Measurements from ENCODE around the gene POU3F2. TPM values are rescaled to one million over a fixed set of nuclear protein-coding genes. Genes with fewer than 3 reads are reported as not detected.

The POU3F2 gene
- total RNA-seq, 1 experiment from 2014 or later = 25.5 TPM

DNA sequence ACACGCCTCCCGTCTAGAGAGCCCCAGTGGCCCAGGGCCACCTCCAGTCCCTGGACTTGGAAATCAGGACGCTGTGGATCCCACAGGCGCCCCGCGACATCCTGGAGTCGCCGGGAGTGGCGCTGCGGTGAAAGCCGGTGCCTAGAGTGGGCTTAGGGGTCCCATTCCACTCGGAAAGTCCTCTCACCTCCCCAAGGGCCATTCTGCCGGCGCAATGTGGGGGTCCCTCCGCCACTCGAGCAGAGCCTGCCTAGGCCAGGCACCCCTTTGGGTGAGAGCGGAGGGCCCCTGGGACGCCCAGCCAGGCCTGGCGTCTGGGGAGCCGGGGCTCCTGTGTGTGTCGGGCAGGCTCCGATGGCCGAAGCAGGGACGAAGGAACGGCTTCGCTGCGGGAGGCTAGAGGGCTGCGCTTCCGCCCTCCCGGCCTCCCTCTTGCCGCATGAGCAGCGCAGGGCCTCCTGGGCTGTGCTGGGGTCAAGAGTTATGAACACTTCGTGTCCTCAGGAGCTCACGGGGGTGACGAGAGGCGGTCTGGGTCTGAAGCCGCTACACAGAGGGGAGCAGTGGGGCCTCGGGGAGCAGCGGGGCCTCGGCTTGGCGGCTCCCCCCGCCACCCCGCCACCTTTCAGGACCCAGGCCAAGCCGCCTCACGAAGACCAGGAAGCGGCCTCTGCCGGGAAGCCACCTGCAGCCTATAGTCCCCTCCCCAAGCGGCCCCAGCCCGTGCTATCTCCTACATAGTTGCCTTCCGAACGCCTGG, 13.6 kb downstream of the POU3F2 start:
- Histone ChIP-seq H3K4me1 (ENCODE audit: insufficient read depth, low read length, poor library complexity, severe bottlenecking) (peaks cover 13% of the 10 kb centered on the region), H3K27me3 (replicated peaks; ENCODE audit: insufficient read depth, low read depth, low read length, poor library complexity) (no peaks in the 10 kb centered on the region), H3K9me3 (ENCODE audit: low read depth, low read length, poor library complexity, severe bottlenecking) (no peaks in the 10 kb centered on the region), H3K4me3 (ENCODE audit: low read depth, low read length, poor library complexity, severe bottlenecking) (no peak overlapping the region), H3K36me3 (ENCODE audit: insufficient read depth, low read length, poor library complexity, severe bottlenecking) (no peaks in the 10 kb centered on the region), H3K27ac (ENCODE audit: low read depth, low read length, poor library complexity, severe bottlenecking) (no peak overlapping the region)
- DNase-seq (ENCODE audit: low spot score) = no peak
- ChIA-PET POLR2A (ENCODE audit: low non-redundant PET) (no interaction called here), CTCF (no interaction called here)
- intact Hi-C loops (cut with micrococcal nuclease; ENCODE audit: unreplicated experiment) = loop anchor here (5.0 to 10.0 kb wide), 4 partner anchors 269 to 1346 kb away; no protein-coding TSS in a partner anchor
- BruUV-seq (replicated peaks) = no TSS peak
- no peak for TF ChIP-seq CTCF (conservative IDR thresholded peaks at IDR 0.05; ENCODE audit: low read depth, low read length)
- no peak for TF ChIP-seq EZH2 (IDR thresholded peaks at IDR 0.05; ENCODE audit: borderline replicate concordance, low read depth, low read length, poor library complexity, severe bottlenecking)

- Histone ChIP-seq H3K27me3 (replicated peaks; ENCODE audit: insufficient read depth, low read depth, low read length, poor library complexity) (no peaks in the 10 kb centered on the region), H3K36me3 (ENCODE audit: insufficient read depth, low read length, poor library complexity, severe bottlenecking) (no peaks in the 10 kb centered on the region), H3K4me3 (ENCODE audit: low read depth, low read length, poor library complexity, severe bottlenecking) (no peak overlapping the region), H3K9me3 (ENCODE audit: low read depth, low read length, poor library complexity, severe bottlenecking) (no peaks in the 10 kb centered on the region), H3K27ac (ENCODE audit: low read depth, low read length, poor library complexity, severe bottlenecking) (no peak overlapping the region), H3K4me1 (ENCODE audit: insufficient read depth, low read length, poor library complexity, severe bottlenecking) (peaks cover 12% of the 10 kb centered on the region)
- POLR2A ChIA-PET (ENCODE audit: low non-redundant PET) = no interaction called here
- DNase-seq (ENCODE audit: low spot score) = no peak
- TF ChIP-seq EZH2 (IDR thresholded peaks at IDR 0.05; ENCODE audit: borderline replicate concordance, low read depth, low read length, poor library complexity, severe bottlenecking) (no peak), CTCF (conservative IDR thresholded peaks at IDR 0.05; ENCODE audit: low read depth, low read length) (no peak)
- intact Hi-C loops (cut with micrococcal nuclease; ENCODE audit: unreplicated experiment) = loop anchor here (5.0 to 10.0 kb wide), 4 partner anchors 269 to 1346 kb away; no protein-coding TSS in a partner anchor
- no TSS peak for BruUV-seq (replicated peaks)
- CTCF ChIA-PET = no interaction called here
Observed at GRCh38 chr6:98848539-98849242, 14.3 kb downstream of the POU3F2 start.

- H3K4me3 ChIP-seq (ENCODE audit: low read depth, low read length, poor library complexity, severe bottlenecking) = no peak overlapping the region
- CTCF ChIA-PET = no interaction called here
- H3K9me3 ChIP-seq (ENCODE audit: low read depth, low read length, poor library complexity, severe bottlenecking) = no peaks in the 10 kb centered on the region
- no peak overlapping the region for H3K27ac ChIP-seq (ENCODE audit: low read depth, low read length, poor library complexity, severe bottlenecking)
- DNase-seq (ENCODE audit: low spot score) = no peak
- no peaks in the 10 kb centered on the region for H3K27me3 ChIP-seq (replicated peaks; ENCODE audit: insufficient read depth, low read depth, low read length, poor library complexity)
- no TSS peak for BruUV-seq (replicated peaks)
- H3K4me1 ChIP-seq (ENCODE audit: insufficient read depth, low read length, poor library complexity, severe bottlenecking) = no peaks in the 10 kb centered on the region
- intact Hi-C loops (cut with micrococcal nuclease; ENCODE audit: unreplicated experiment) = no loop called here
- H3K36me3 ChIP-seq (ENCODE audit: insufficient read depth, low read length, poor library complexity, severe bottlenecking) = no peaks in the 10 kb centered on the region
- POLR2A ChIA-PET (ENCODE audit: low non-redundant PET) = no interaction called here
- TF ChIP-seq EZH2 (IDR thresholded peaks at IDR 0.05; ENCODE audit: borderline replicate concordance, low read depth, low read length, poor library complexity, severe bottlenecking) = no peak
- TF ChIP-seq CTCF (conservative IDR thresholded peaks at IDR 0.05; ENCODE audit: low read depth, low read length) = no peak
Observed at GRCh38 chr6:98864497-98864896, 30.1 kb downstream of the POU3F2 start.

All from A673 (cell line).